ENCODE measurements around the gene SLC1A2.

SLC1A2 gene

GRCh38 chr11:35380603-35381002 is 38.8 kb downstream of the SLC1A2 start:
- no peak for TF ChIP-seq CTCF (IDR thresholded peaks at IDR 0.05; ENCODE audit: insufficient read depth, low read depth, low read length, missing control alignments)
- H3K4me3 ChIP-seq (ENCODE audit: low read length): no peak overlapping the region
- DNase-seq (ENCODE audit: low read depth): no peak

GRCh38 chr11:35377262-35377661 is 42.1 kb downstream of the SLC1A2 start:
- no peak for DNase-seq (ENCODE audit: low read depth)

GRCh38 chr11:35376613-35377012 is 42.7 kb downstream of the SLC1A2 start:
- DNase-seq (ENCODE audit: low read depth): no peak
- no peak overlapping the region for H3K4me3 ChIP-seq (ENCODE audit: low read length)
- no peak for TF ChIP-seq CTCF (IDR thresholded peaks at IDR 0.05; ENCODE audit: insufficient read depth, low read depth, low read length, missing control alignments)

More at GRCh38 chr11:35377262-35377661, 42.1 kb downstream of the SLC1A2 start:
- TF ChIP-seq CTCF (IDR thresholded peaks at IDR 0.05; ENCODE audit: insufficient read depth, low read depth, low read length, missing control alignments): no peak
- no peak overlapping the region for H3K4me3 ChIP-seq (ENCODE audit: low read length)

GRCh38 chr11:35376118-35376510 is 43.2 kb downstream of the SLC1A2 start:
- no peak for TF ChIP-seq CTCF (IDR thresholded peaks at IDR 0.05; ENCODE audit: insufficient read depth, low read depth, low read length, missing control alignments)
- no peak overlapping the region for H3K4me3 ChIP-seq (ENCODE audit: low read length)

GRCh38 chr11:35375332-35376117 is 43.8 kb downstream of the SLC1A2 start:
- H3K4me3 ChIP-seq (ENCODE audit: low read length): no peak overlapping the region
- TF ChIP-seq CTCF (IDR thresholded peaks at IDR 0.05; ENCODE audit: insufficient read depth, low read depth, low read length, missing control alignments): no peak
- no peak for DNase-seq (ENCODE audit: low read depth)

More at GRCh38 chr11:35376118-35376510, 43.2 kb downstream of the SLC1A2 start:
- DNase-seq (ENCODE audit: low read depth): no peak

- DNase-seq (ENCODE audit: low read depth): peak; percentile 8
- H3K4me3 ChIP-seq (ENCODE audit: low read length): no peak overlapping the region
- TF ChIP-seq CTCF (IDR thresholded peaks at IDR 0.05; ENCODE audit: insufficient read depth, low read depth, low read length, missing control alignments): no peak
Observed at GRCh38 chr11:35373284-35373933, 45.9 kb downstream of the SLC1A2 start.
